Measurements from ENCODE around the gene EFNA2.
A peak's percentile ranks its signal among the peaks of the same experiment; 100 is the strongest.

DNA sequence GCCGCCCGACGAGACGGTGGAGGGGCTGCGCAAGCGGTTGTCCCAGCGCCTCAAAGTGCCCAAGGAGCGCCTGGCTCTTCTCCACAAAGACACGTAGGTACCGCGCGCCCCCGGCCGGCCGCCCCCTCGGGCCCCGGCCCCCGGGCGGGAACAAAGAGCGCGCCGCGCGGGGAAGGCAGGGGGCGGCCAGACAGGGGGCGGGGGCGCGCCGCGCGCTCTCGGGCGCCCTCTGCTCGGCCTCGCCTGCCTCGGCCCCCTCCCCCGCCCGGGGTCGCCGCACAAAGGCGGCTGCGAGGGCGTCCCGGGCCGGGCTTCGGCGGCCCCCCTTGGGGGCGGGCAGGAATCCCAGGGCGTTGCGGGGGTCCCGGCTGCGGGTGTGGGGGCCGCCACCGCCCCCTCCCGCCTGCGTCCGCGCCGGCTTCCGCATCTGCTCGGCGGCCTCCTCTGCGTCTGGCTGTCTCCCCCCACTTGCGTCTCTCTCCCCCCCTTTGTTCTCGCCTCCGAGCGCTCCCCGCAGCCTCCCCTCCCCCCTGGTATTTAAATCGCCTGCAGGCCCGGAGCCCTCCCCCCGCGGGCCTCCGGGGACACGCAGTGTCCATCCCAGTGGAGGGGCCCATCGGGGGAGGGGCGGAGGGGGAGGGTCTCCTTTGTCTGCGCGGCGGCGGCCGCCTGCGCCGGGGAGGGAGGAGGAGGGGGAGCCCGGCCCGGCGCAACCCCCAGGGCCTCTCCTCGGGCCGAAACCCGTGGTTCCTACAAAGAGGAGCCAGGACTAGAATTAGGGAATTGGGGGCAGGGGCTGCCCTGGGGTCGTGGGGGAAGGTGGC, 35.0 kb upstream of the EFNA2 start:
- TF ChIP-seq, protein P1, sequence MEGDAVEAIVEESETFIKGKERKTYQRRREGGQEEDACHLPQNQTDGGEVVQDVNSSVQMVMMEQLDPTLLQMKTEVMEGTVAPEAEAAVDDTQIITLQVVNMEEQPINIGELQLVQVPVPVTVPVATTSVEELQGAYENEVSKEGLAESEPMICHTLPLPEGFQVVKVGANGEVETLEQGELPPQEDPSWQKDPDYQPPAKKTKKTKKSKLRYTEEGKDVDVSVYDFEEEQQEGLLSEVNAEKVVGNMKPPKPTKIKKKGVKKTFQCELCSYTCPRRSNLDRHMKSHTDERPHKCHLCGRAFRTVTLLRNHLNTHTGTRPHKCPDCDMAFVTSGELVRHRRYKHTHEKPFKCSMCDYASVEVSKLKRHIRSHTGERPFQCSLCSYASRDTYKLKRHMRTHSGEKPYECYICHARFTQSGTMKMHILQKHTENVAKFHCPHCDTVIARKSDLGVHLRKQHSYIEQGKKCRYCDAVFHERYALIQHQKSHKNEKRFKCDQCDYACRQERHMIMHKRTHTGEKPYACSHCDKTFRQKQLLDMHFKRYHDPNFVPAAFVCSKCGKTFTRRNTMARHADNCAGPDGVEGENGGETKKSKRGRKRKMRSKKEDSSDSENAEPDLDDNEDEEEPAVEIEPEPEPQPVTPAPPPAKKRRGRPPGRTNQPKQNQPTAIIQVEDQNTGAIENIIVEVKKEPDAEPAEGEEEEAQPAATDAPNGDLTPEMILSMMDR (IDR thresholded peaks at IDR 0.05), result no peak
- TF ChIP-seq POLR2A (IDR thresholded peaks at IDR 0.05), result peak in 1 of 2 donors; percentile 42

Measured in uterus (tissue), 2 donors.